HCT116 (cell line): ENCODE measurements around the gene GPR146.

Source experiments
- POLR2A ChIP-seq: IDR thresholded peaks from 2 replicates; pipeline ENCODE4 v1.7.0; 2011; ENCODE audit warnings: borderline replicate concordance; ENCODE audit not compliant: insufficient read depth, insufficient read length; ENCODE audit errors: extremely low read depth
- SIN3A ChIP-seq: IDR thresholded peaks from 2 replicates; pipeline ENCODE4 v1.6.1; 2012; ENCODE audit warnings: low read depth
- TF ChIP-seq, protein P1 (sequence below), 3 experiments: fragments of 200-600 bp in 1 of 3; sonication (generic) in 1 of 3; IDR thresholded peaks in 2 of 3; conservative IDR thresholded peaks in 1 of 3; 2 replicates each; pipeline ENCODE4 v1.5.1; 2012 to 2017; ENCODE audit warnings: low read depth in 2 of 3, low read length in 2 of 3, antibody characterized with exemption in 1 of 3, borderline replicate concordance in 1 of 3, control low read depth in 1 of 3, mild to moderate bottlenecking in 1 of 3, mixed read lengths in 1 of 3, mixed run types in 1 of 3, moderate library complexity in 1 of 3; ENCODE audit not compliant: insufficient read depth in 1 of 3

DNA sequence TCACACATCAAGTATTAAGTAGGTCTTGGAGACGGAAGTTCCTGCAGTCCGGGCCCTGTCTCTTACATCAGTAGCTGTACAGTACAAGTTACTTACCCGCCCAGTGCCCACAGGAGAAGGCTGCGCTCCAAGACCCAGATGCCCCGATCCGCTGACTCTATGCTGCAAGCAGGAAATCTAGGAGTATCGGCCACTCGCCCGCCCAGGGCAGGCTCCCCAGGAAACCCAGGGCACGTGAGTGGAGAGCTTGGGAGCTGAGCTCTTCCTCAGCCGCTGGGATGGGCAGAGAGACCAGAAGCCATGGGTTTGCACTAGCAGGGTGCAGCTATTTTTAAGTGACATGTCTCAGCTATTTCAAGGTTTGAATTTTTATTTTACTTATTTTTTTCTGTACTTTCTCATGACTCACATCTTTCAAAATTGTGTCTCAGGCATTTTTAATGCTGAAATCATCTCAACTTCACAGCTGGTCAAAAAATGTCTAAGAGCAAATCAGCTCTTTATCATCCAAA, 41.6 kb downstream of the GPR146 start:
- TF ChIP-seq, protein P1, sequence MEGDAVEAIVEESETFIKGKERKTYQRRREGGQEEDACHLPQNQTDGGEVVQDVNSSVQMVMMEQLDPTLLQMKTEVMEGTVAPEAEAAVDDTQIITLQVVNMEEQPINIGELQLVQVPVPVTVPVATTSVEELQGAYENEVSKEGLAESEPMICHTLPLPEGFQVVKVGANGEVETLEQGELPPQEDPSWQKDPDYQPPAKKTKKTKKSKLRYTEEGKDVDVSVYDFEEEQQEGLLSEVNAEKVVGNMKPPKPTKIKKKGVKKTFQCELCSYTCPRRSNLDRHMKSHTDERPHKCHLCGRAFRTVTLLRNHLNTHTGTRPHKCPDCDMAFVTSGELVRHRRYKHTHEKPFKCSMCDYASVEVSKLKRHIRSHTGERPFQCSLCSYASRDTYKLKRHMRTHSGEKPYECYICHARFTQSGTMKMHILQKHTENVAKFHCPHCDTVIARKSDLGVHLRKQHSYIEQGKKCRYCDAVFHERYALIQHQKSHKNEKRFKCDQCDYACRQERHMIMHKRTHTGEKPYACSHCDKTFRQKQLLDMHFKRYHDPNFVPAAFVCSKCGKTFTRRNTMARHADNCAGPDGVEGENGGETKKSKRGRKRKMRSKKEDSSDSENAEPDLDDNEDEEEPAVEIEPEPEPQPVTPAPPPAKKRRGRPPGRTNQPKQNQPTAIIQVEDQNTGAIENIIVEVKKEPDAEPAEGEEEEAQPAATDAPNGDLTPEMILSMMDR (IDR thresholded peaks at IDR 0.05 in 2 of 3, conservative IDR thresholded peaks at IDR 0.05 in 1 of 3; ENCODE audit: borderline replicate concordance in 1 of 3, insufficient read depth in 1 of 3, low read depth in 2 of 3, low read length in 2 of 3) = no peak
- TF ChIP-seq POLR2A (no peak), SIN3A (no peak)
